Gastrocnemius medialis (tissue), 4 donors: Measurements from ENCODE around the gene PTN. TPM values are rescaled to one million over a fixed set of nuclear protein-coding genes. Genes with fewer than 3 reads are reported as not detected.
"Not testable (repeated sequence)": the region's sequence is repeated elsewhere in the genome, so short reads cannot be mapped to it uniquely, and the experiment has no call there.

Experiments
- ATAC-seq, 2 donors: fragments of 150-250 bp; one replicate each; pipeline ENCODE4 v1.9.1; 2016
- DNase-seq, 2 donors: peaks; one replicate each; pipeline ENCODE4 v3.0.0-alpha.2; 2019
- H3K27ac ChIP-seq, 4 donors: fragments of 200-600 bp; sonication (generic); 1 replicate in 1 of 4; 2 replicates in 3 of 4; pipeline ENCODE4 v1.5.1; 2016 to 2018; ENCODE audit warnings: mild to moderate bottlenecking in 2 of 4, moderate library complexity in 1 of 4
- H3K27me3 ChIP-seq, 3 donors: fragments of 200-600 bp; sonication (generic) in 2 of 3; 1 replicate in 1 of 3; 2 replicates in 2 of 3; pipeline versions ENCODE4 v1.5.1 to v1.6.0; 2016 to 2019; ENCODE audit warnings: mild to moderate bottlenecking in 1 of 3, moderate library complexity in 1 of 3
- H3K36me3 ChIP-seq, 2 donors: fragments of 200-600 bp; sonication (generic) in 1 of 2; one replicate each; pipeline ENCODE4 v1.5.1; 2017 to 2018
- H3K4me1 ChIP-seq, 2 donors: fragments of 200-600 bp; sonication (generic) in 1 of 2; one replicate each; pipeline ENCODE4 v1.5.1; 2016 to 2017; ENCODE audit warnings: mild to moderate bottlenecking in 2 of 2
- H3K4me3 ChIP-seq, 4 donors: fragments of 200-600 bp; sonication (generic) in 3 of 4; 1 replicate in 1 of 4; 2 replicates in 3 of 4; pipeline ENCODE4 v1.5.1; 2016 to 2019; ENCODE audit warnings: mild to moderate bottlenecking in 2 of 4
- H3K9me3 ChIP-seq, 3 donors: fragments of 200-600 bp; sonication (generic) in 2 of 3; 1 replicate in 1 of 3; 2 replicates in 2 of 3; pipeline ENCODE4 v1.5.1; 2016 to 2019
- POLR2A ChIP-seq, 2 donors: fragments of 450-650 bp; IDR thresholded peaks; one replicate each; pipeline ENCODE4 v1.6.1; 2017; ENCODE audit warnings: antibody characterized with exemption in 2 of 2, mild to moderate bottlenecking in 2 of 2, moderate library complexity in 2 of 2
- in situ Hi-C, 4 donors: fragments of 200-750 bp; cut with MboI; loops; one replicate each; pipeline versions ENCODE4 v1.15.0 to v1.8.0; 2017; ENCODE audit warnings: low sequenced_read_pairs in 4 of 4
- intact Hi-C: fragments of 100-400 bp; cut with DNase I; formaldehyde crosslinking; loops from one replicate; pipeline ENCODE4 v1.15.1; 2023; ENCODE audit warnings: low total_unique reads
- total RNA-seq, 4 donors: library from RNA; depleted of rRNA; stranded (reverse); fragments of >200 nt; gene quantifications; one replicate each; pipeline versions ENCODE4 v1.1.0 to v1.2.3, GENCODE V29; 2016
- TF ChIP-seq, protein P1 (sequence below), 5 experiments: fragments of 450-650 bp in 3 of 5; fragments of 200-600 bp in 2 of 5; sonication (generic) in 2 of 5; IDR thresholded peaks in 4 of 5; conservative IDR thresholded peaks in 1 of 5; 1 replicate in 4 of 5; 2 replicates in 1 of 5; pipeline ENCODE4 v1.5.1; 2016 to 2019; ENCODE audit warnings: antibody characterized with exemption in 5 of 5, mild to moderate bottlenecking in 3 of 5, moderate library complexity in 3 of 5

The PTN gene
- total RNA-seq, 4 donors from 2014 or later: 0.29 to 0.87 (median 0.46) TPM; not detected in 1

DNA sequence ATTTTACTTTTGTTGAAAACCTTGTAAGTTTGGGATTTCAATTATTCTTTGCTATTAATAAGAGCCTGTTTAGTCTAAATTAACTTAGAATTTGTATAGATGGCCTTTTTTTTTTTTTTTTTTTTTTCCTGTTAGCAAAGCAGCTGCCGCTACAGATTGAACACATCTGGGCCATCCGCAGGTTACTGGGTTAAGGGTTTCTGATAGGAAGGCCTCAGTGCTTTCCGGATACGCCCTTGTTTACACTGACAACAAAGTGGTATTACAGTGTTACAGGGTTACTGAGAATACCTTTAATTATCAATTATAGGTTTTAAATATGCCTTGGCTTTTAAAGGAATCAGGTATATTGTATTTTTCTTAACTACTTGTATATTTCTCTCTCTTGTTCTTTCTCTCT lies 76.8 kb downstream of the PTN start:
- no peaks in the 10 kb centered on the region for H3K27me3 ChIP-seq
- DNase-seq (no peak), ATAC-seq (no peak)
- no peak overlapping the region for H3K27ac ChIP-seq
- no peak overlapping the region for H3K4me3 ChIP-seq
- intact Hi-C loops (no loop called here), in situ Hi-C loops (no loop called here)
- H3K4me1 ChIP-seq: no peaks in the 10 kb centered on the region
- TF ChIP-seq, protein P1, sequence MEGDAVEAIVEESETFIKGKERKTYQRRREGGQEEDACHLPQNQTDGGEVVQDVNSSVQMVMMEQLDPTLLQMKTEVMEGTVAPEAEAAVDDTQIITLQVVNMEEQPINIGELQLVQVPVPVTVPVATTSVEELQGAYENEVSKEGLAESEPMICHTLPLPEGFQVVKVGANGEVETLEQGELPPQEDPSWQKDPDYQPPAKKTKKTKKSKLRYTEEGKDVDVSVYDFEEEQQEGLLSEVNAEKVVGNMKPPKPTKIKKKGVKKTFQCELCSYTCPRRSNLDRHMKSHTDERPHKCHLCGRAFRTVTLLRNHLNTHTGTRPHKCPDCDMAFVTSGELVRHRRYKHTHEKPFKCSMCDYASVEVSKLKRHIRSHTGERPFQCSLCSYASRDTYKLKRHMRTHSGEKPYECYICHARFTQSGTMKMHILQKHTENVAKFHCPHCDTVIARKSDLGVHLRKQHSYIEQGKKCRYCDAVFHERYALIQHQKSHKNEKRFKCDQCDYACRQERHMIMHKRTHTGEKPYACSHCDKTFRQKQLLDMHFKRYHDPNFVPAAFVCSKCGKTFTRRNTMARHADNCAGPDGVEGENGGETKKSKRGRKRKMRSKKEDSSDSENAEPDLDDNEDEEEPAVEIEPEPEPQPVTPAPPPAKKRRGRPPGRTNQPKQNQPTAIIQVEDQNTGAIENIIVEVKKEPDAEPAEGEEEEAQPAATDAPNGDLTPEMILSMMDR (IDR thresholded peaks at IDR 0.05 in 4 of 5, conservative IDR thresholded peaks at IDR 0.05 in 1 of 5): no peak
- no peaks in the 10 kb centered on the region for H3K36me3 ChIP-seq
- no peaks in the 10 kb centered on the region for H3K9me3 ChIP-seq

DNA sequence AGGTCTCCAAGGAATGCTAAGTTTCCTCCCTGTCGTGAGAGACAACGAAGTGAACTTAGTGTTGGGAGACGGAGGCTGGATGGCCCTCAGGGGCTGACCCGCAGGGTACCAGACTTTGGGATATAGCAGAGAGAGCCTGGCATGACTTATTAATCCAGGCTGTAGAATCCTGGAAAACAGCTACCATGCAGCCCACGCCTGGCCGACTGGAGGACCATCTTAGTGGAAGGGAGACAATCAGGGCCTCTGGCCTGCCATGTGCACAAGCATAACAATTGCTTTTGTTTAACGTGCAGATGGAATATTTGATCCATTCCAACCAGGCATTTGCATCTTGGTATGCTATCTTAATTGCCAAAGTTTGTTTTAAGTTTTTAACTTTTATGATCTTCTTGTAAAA lies 78.1 kb downstream of the PTN start:
- H3K4me1 ChIP-seq, intact Hi-C loops, H3K27me3 ChIP-seq, DNase-seq, H3K4me3 ChIP-seq, ATAC-seq, H3K27ac ChIP-seq, H3K36me3 ChIP-seq, in situ Hi-C loops, H3K9me3 ChIP-seq: not testable (repeated sequence)

DNA sequence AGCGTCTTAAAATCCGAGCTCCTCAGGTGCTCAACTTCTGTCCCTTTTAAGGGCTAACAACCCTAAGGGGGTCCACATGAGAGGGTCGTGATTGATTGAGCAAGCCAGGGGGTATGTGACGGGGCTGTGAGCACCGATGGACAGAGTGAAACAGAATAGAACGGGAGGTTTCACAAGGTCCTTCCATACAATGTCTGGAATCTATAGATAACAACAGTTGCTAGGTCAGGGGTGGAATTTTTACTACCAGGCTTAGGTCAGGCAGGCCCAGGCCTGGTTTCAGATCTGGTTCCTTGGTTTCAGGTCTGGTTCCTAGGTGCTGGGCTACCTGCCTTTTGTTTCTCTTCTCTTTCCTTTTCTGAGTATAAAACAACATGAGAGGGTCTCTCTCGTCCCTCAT lies 80.9 kb downstream of the PTN start:
- H3K27ac ChIP-seq: no peak overlapping the region
- no peak overlapping the region for H3K4me3 ChIP-seq
- in situ Hi-C loops (no loop called here), intact Hi-C loops (no loop called here)
- ATAC-seq (no peak), DNase-seq (no peak)
- no peak for TF ChIP-seq POLR2A (IDR thresholded peaks at IDR 0.05)
- TF ChIP-seq, protein P1 (IDR thresholded peaks at IDR 0.05 in 4 of 5, conservative IDR thresholded peaks at IDR 0.05 in 1 of 5): no peak
- H3K27me3 ChIP-seq: no peaks in the 10 kb centered on the region
- H3K36me3 ChIP-seq: no peaks in the 10 kb centered on the region
- no peaks in the 10 kb centered on the region for H3K9me3 ChIP-seq
- H3K4me1 ChIP-seq: no peaks in the 10 kb centered on the region

DNA sequence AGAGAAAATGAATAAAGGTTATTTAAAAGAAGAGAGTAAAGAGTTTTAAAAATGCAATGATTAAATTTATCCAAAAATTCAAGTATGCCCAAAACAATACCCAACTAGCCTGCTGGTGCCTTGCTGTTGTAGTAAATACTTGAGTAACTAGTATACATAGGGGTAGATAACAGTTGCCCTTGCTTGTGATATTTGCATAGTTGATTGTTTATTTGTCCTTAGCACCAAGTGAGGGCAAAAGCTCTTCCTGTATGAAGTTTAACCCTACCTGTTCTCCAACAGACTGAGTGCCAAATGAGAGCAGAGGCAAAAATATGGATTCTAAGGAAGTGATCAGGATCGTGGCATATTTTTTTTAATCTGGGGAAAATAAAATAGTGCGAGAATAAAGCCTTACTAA lies 85.0 kb downstream of the PTN start:
- no peaks in the 10 kb centered on the region for H3K9me3 ChIP-seq
- no peaks in the 10 kb centered on the region for H3K36me3 ChIP-seq
- H3K4me1 ChIP-seq: no peaks in the 10 kb centered on the region
- no peak overlapping the region for H3K4me3 ChIP-seq
- H3K27ac ChIP-seq: no peak overlapping the region
- DNase-seq (no peak), ATAC-seq (no peak)
- intact Hi-C loops: no loop called here
- no peaks in the 10 kb centered on the region for H3K27me3 ChIP-seq
- in situ Hi-C loops: no loop called here
- TF ChIP-seq, protein P1 (IDR thresholded peaks at IDR 0.05 in 4 of 5, conservative IDR thresholded peaks at IDR 0.05 in 1 of 5): no peak
- no peak for TF ChIP-seq POLR2A (IDR thresholded peaks at IDR 0.05)

DNA sequence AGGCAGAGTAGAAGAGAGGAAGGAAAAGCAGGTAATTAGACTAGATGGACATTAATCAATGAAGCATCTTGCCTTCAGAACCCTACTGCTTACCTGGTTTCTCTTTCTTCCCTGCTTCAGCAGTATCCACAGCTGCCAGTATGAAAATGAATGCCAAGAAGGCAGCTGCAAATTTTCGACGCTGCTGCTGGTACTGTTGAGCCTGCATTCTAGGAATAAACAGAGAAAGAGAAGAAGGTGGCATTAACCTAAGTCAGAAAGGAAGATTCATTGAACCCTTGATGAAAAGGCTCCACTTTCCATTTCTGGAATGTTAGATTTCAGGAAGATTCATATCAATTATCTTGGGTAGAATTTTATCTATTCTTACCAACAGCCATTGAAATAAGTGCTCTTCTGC lies 88.8 kb downstream of the PTN start:
- intact Hi-C loops (no loop called here), in situ Hi-C loops (no loop called here)
- TF ChIP-seq, protein P1 (IDR thresholded peaks at IDR 0.05 in 4 of 5, conservative IDR thresholded peaks at IDR 0.05 in 1 of 5): no peak
- no peak for TF ChIP-seq POLR2A (IDR thresholded peaks at IDR 0.05)
- ATAC-seq: no peak
- H3K4me3 ChIP-seq: no peak overlapping the region
- no peaks in the 10 kb centered on the region for H3K27me3 ChIP-seq
- no peaks in the 10 kb centered on the region for H3K9me3 ChIP-seq
- no peaks in the 10 kb centered on the region for H3K36me3 ChIP-seq
- no peaks in the 10 kb centered on the region for H3K4me1 ChIP-seq
- no peak overlapping the region for H3K27ac ChIP-seq
- no peak for DNase-seq
